Fibroblast of lung (primary cell): ENCODE results near the gene APBB1.

Experiments
- CTCF ChIP-seq, 2 donors: IDR thresholded peaks in 1 of 2; conservative IDR thresholded peaks in 1 of 2; 1 replicate in 1 of 2; 2 replicates in 1 of 2; pipeline ENCODE4 v1.5.1; 2011 to 2012; ENCODE audit warnings: low read length in 2 of 2, control low read depth in 1 of 2, inconsistent platforms in 1 of 2, low read depth in 1 of 2, mild to moderate bottlenecking in 1 of 2
- EZH2 ChIP-seq: IDR thresholded peaks from 2 replicates; pipeline ENCODE4 v1.5.1; 2012; ENCODE audit warnings: low read length, control low read depth, mild to moderate bottlenecking; ENCODE audit errors: missing control alignments

- TF ChIP-seq CTCF (conservative IDR thresholded peaks at IDR 0.05 in 1 of 2, IDR thresholded peaks at IDR 0.05 in 1 of 2; ENCODE audit: low read depth in 1 of 2, low read length in 2 of 2) (no peak), EZH2 (no peak)
Measured at GRCh38 chr11:6402561-6402981, 16.3 kb downstream of the APBB1 start.
